Measurements from ENCODE around the gene HRK. TPM values are rescaled to one million over a fixed set of nuclear protein-coding genes. Genes with fewer than 3 reads are reported as not detected.

Gene HRK
- total and polyA plus RNA-seq, 9 of the 15 experiments (the other 6 are each of a cell fraction or from before 2014, with no cell fraction given): 0.01 to 0.05 (median 0.04) TPM; not detected in 6

GRCh38 chr12:116919247-116919661 lies 38.0 kb upstream of the HRK start (continued):
- TF ChIP-seq ZBTB11 (CRISPR knock-in tag; IDR thresholded peaks at IDR 0.05) (peak in 1 of 3 experiments; percentile 40; a peak in 1 of 6 replicates), CBFA2T3 (IDR thresholded peaks at IDR 0.05) (peak; percentile 82), RBM34 (IDR thresholded peaks at IDR 0.05; ENCODE audit: borderline replicate concordance, insufficient read depth, low read length) (no peak), ARID1B (IDR thresholded peaks at IDR 0.05) (peak; percentile 91), NFXL1 (CRISPR knock-in tag; IDR thresholded peaks at IDR 0.05) (no peak), E2F1 (CRISPR knock-in tag; IDR thresholded peaks at IDR 0.05) (no peak), CHD4 (IDR thresholded peaks at IDR 0.05; ENCODE audit: insufficient read depth, insufficient replicate concordance, low read depth, low read length, poor library complexity, severe bottlenecking) (peak; percentile 1), CTBP1 (IDR thresholded peaks at IDR 0.05; ENCODE audit: borderline replicate concordance) (peak; percentile 80), GABPA (tag; conservative IDR thresholded peaks at IDR 0.05; ENCODE audit: low read depth) (peak; percentile 58; the same call in 1 of the 2 replicates), ZNF146 (CRISPR knock-in tag; IDR thresholded peaks at IDR 0.05; ENCODE audit: unreplicated experiment) (no peak), TEAD4 (IDR thresholded peaks at IDR 0.05; ENCODE audit: low read length) (peak; percentile 75), TEAD4 (CRISPR knock-in tag; IDR thresholded peaks at IDR 0.05; ENCODE audit: borderline replicate concordance) (no peak), NR4A1 (CRISPR knock-in tag; IDR thresholded peaks at IDR 0.05) (no peak), NR4A1 (tag; IDR thresholded peaks at IDR 0.05) (peak; percentile 63; the same call in 1 of the 2 replicates), EHMT2 (IDR thresholded peaks at IDR 0.05) (peak; percentile 38; the same call in 1 of the 2 replicates), TRIM24 (IDR thresholded peaks at IDR 0.05) (peak in 1 of 2 experiments; percentile 43; a peak in 1 of 4 replicates), ATF1 (CRISPR knock-in tag; IDR thresholded peaks at IDR 0.05) (no peak), ATF1 (tag; IDR thresholded peaks at IDR 0.05) (peak; percentile 47; the same call in 1 of the 2 replicates), ETV1 (tag; conservative IDR thresholded peaks at IDR 0.05; ENCODE audit: low read depth) (peak; percentile 93), POLR2AphosphoS5 (IDR thresholded peaks at IDR 0.05; ENCODE audit: control insufficient read depth, insufficient read depth, low read depth, low read length) (peak; percentile 32; the same call in 1 of the 2 replicates), UBTF (IDR thresholded peaks at IDR 0.05; ENCODE audit: borderline replicate concordance in 1 of 2, low read depth in 2 of 2, low read length in 2 of 2) (0 out of 4 replicates have a peak, but pooled peaks of 1 of the 2 experiments have one; percentile 37), TOE1 (IDR thresholded peaks at IDR 0.05; ENCODE audit: borderline replicate concordance) (0 out of 2 replicates have a peak, but pooled peaks have one; percentile 15), TOE1 (CRISPR knock-in tag; IDR thresholded peaks at IDR 0.05; ENCODE audit: borderline replicate concordance, low read depth) (no peak)
